Upper lobe of right lung (tissue), 1 donor: ENCODE data around the gene CDK9. TPM values are rescaled to one million over a fixed set of nuclear protein-coding genes. Genes with fewer than 3 reads are reported as not detected.
A peak's percentile ranks its signal among the peaks of the same experiment; 100 is the strongest.

Source experiments
- ATAC-seq: fragments of 200-7000 bp; cut with Tn5 transposase; one replicate; pipeline ENCODE4 v1.9.1; 2020; ENCODE audit warnings: mild to moderate bottlenecking, moderate library complexity
- DNase-seq: peaks from one replicate; pipeline ENCODE4 v3.0.0-alpha.2; 2020
- H3K27ac ChIP-seq: fragments of 200-600 bp; one replicate; pipeline ENCODE4 v1.8.0; 2022
- H3K27me3 ChIP-seq: fragments of 200-600 bp; one replicate; pipeline ENCODE4 v1.8.0; 2022; ENCODE audit warnings: mild to moderate bottlenecking
- H3K36me3 ChIP-seq: fragments of 200-600 bp; one replicate; pipeline ENCODE4 v1.8.0; 2022
- H3K4me1 ChIP-seq: fragments of 200-600 bp; one replicate; pipeline ENCODE4 v1.8.0; 2022
- H3K4me3 ChIP-seq: fragments of 200-600 bp; one replicate; pipeline ENCODE4 v1.8.0; 2022; ENCODE audit warnings: mild to moderate bottlenecking
- H3K9me3 ChIP-seq: fragments of 200-600 bp; one replicate; pipeline ENCODE4 v1.8.0; 2022
- intact Hi-C: fragments of 100-400 bp; cut with DNase I; formaldehyde crosslinking; loops from one replicate; pipeline ENCODE4 v1.11.0; 2022
- total RNA-seq: library from RNA; stranded (reverse); fragmentation: NEBNext Ultra II Directional; extraction: Animal tissue kit (Norgen Biotek cat#: 25700); gene quantifications from one replicate; pipeline ENCODE4 v1.2.1, GENCODE V29; 2021
- TF ChIP-seq, protein P1 (sequence below): fragments of 200-600 bp; IDR thresholded peaks from one replicate; pipeline ENCODE4 v1.8.0; 2022; ENCODE audit warnings: antibody characterized with exemption
- donor health status: DM: no; HTN: yes; CAD: no; lungs with severe emphysema.

Gene CDK9
- total RNA-seq, 1 donor from 2014 or later = 99.1 TPM

DNA sequence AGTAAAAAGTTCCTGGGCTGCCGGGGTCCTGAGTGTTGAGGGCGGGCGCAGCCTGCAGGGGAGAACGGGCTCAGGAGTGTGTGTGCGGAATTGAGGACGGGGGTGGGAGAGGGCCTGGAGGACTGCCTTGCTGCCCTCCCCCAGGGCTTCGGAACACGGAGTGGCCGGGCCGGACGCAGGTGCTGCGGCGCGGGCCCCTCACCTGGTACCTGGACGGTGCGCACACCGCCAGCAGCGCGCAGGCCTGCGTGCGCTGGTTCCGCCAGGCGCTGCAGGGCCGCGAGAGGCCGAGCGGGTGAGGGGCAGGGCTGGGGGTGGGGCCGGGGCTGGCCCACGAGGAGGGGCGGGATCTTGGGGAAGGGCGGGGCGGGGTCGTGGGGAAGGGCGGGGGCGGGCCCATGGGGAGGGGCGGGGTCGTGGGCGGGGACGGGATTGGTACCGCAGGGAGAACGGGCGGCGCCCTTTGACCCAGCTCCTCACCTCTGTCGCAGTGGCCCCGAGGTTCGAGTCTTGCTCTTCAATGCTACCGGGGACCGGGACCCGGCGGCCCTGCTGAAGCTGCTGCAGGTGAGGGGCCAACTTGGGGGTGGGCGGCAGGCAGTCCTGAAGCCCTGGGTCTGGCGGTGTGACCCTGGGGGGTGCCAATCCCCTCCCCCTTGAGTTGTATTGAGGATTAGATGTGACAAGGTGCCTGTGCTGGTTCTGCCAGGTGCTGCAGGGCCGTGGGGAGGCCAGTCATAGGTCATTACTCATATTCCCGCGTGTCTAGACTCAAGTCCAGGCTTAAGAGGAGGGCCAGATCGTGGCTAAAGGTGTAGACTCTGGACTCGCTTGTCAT, 23.9 kb downstream of the CDK9 start:
- peaks cover 88% of the 10 kb centered on the region for H3K36me3 ChIP-seq
- DNase-seq (peak; percentile 78), ATAC-seq (peak; percentile 76)
- intact Hi-C loops = no loop called here
- no peak overlapping the region for H3K27ac ChIP-seq
- H3K27me3 ChIP-seq = no peaks in the 10 kb centered on the region
- peaks cover 6% of the 10 kb centered on the region for H3K4me1 ChIP-seq
- TF ChIP-seq, protein P1, sequence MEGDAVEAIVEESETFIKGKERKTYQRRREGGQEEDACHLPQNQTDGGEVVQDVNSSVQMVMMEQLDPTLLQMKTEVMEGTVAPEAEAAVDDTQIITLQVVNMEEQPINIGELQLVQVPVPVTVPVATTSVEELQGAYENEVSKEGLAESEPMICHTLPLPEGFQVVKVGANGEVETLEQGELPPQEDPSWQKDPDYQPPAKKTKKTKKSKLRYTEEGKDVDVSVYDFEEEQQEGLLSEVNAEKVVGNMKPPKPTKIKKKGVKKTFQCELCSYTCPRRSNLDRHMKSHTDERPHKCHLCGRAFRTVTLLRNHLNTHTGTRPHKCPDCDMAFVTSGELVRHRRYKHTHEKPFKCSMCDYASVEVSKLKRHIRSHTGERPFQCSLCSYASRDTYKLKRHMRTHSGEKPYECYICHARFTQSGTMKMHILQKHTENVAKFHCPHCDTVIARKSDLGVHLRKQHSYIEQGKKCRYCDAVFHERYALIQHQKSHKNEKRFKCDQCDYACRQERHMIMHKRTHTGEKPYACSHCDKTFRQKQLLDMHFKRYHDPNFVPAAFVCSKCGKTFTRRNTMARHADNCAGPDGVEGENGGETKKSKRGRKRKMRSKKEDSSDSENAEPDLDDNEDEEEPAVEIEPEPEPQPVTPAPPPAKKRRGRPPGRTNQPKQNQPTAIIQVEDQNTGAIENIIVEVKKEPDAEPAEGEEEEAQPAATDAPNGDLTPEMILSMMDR = no peak
- H3K9me3 ChIP-seq = no peaks in the 10 kb centered on the region
- no peak overlapping the region for H3K4me3 ChIP-seq

DNA sequence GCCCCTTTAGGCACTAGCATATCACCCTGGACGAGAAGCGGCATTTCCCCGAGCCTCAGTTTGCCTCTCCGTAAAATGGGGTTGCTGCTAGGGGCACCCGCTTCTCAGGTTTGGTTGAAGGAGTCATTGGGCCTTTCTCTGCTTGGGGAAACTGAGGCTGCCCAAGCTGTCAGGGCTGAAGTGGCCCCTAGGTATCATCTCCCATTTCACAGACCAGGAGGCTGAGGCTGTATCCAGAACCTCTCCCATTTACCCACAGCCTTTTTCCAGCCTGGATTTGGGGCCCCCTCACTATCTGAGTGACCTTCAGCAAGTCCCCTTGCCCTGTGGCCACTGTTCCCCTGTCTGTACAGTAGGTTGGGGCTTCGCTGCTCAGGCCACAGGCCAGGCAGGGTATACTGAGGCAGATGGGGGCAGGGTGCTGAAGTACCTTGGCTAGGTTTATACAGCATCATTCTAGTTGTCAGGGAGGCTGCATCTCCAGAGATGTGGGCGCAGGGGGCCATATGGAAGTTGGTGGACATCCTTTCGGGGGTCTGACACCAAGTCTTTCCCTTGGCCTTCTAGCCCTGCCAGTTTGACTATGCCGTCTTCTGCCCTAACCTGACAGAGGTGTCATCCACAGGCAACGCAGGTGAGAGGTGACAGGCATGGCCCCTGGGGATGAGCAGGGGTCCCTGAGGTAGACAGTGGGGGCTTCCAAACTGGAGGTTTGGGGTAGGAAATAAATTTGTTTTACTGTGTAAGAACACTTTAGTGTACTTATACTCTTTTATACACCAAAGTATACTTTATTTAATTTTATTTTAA, 24.7 kb downstream of the CDK9 start:
- ATAC-seq (no peak), DNase-seq (no peak)
- Histone ChIP-seq H3K4me1 (no peaks in the 10 kb centered on the region), H3K27ac (no peak overlapping the region), H3K4me3 (no peak overlapping the region), H3K27me3 (no peaks in the 10 kb centered on the region), H3K36me3 (peaks cover 91% of the 10 kb centered on the region), H3K9me3 (no peaks in the 10 kb centered on the region)
- intact Hi-C loops = no loop called here
- TF ChIP-seq, protein P1 = no peak

DNA sequence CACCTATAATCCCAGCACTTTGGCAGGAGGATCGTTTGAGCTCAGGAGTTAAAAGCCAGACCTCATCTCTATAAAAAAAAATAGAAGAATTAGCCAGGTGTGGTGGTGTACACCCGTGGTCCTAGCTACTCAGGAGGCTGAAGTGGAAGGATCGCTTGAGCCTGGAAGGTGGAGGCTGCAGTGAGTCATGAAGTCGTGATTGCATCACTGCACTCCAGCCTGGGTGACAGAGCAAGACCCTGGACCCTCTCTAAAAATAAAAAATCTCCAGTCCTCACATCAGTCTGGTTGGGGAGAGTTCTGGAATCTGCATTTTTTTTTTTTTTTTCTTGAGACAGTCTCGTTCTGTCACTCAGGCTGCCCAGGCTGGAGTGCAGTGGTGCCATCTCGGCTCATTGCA, 26.2 kb downstream of the CDK9 start:
- Histone ChIP-seq H3K4me1 (no peaks in the 10 kb centered on the region), H3K27ac (no peak overlapping the region), H3K4me3 (no peak overlapping the region), H3K9me3 (no peaks in the 10 kb centered on the region), H3K27me3 (no peaks in the 10 kb centered on the region), H3K36me3 (peaks cover 91% of the 10 kb centered on the region)
- TF ChIP-seq, protein P1 = no peak
- ATAC-seq = no peak
- intact Hi-C loops = no loop called here
- no peak for DNase-seq

DNA sequence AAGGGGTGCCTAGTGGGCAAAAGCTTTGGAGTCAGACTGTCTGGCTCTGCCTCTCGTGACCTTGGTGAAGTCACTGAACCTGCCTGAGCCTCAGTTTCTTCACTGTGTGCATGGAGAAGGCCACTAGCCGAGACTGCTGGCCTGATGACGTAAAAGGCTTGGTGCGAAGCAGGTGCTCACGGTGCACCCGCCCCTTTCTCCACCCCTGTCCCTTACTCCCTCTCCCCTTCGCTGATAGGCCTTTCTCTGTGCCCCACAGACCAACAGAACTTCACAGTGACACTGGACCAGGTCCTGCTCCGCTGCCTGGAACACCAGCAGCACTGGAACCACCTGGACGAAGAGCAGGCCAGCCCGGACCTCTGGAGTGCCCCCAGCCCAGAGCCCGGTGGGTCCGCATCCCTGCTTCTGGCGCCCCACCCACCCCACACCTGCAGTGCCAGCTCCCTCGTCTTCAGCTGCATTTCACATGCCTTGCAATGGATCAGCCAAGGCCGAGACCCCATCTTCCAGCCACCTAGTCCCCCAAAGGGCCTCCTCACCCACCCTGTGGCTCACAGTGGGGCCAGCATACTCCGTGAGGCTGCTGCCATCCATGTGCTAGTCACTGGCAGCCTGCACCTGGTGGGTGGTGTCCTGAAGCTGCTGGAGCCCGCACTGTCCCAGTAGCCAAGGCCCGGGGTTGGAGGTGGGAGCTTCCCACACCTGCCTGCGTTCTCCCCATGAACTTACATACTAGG, 27.3 kb downstream of the CDK9 start:
- TF ChIP-seq, protein P1 = no peak
- Histone ChIP-seq H3K36me3 (peaks cover 91% of the 10 kb centered on the region), H3K27me3 (no peaks in the 10 kb centered on the region), H3K4me1 (no peaks in the 10 kb centered on the region), H3K4me3 (no peak overlapping the region), H3K9me3 (no peaks in the 10 kb centered on the region), H3K27ac (no peak overlapping the region)
- intact Hi-C loops = no loop called here
- ATAC-seq = no peak
- no peak for DNase-seq

GRCh38 chr9:127813686-127814226, 27.9 kb downstream of the CDK9 start:
- H3K27me3 ChIP-seq = no peaks in the 10 kb centered on the region
- H3K27ac ChIP-seq = peak overlapping the region; percentile 30
- intact Hi-C loops = no loop called here
- ATAC-seq = peak; percentile 5
- no peak overlapping the region for H3K4me3 ChIP-seq
- H3K4me1 ChIP-seq = no peaks in the 10 kb centered on the region
- H3K9me3 ChIP-seq = no peaks in the 10 kb centered on the region
- no peak for DNase-seq
- peaks cover 91% of the 10 kb centered on the region for H3K36me3 ChIP-seq
- TF ChIP-seq, protein P1 = no peak
